ENCODE results near the gene FAM186B. TPM values are rescaled to one million over a fixed set of nuclear protein-coding genes. Genes with fewer than 3 reads are reported as not detected.
"Not testable (repeated sequence)": the region's sequence is repeated elsewhere in the genome, so short reads cannot be mapped to it uniquely, and the experiment has no call there.

Gene FAM186B
- total and polyA plus RNA-seq, 3 donors from 2014 or later = 54.9 to 178 (median 68.6) TPM

DNA sequence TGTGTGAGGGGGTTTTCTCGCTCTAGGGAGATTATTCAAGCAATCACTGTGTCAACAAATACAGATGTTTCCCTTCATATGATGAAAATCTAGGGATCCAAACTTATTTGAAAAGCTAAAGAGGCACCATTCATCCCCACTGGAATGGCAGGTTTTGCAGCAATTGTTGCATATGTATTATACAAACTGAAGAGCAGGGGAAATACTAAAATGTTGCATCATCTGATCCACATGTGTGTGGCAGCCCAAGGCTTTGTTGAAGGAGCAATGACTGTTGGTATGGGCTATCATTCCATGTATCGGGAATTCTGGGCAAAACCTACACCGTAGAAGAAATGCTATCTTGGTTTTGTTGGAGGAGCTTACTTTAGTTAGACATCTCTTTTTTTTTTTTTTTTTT, 13.8 kb upstream of the FAM186B start:
- intact Hi-C loops (cut with DNase I; ENCODE audit: low total_unique reads) = no loop called here
- WGBS, 2 donors = 96 to 98% methylated on average over 3 of the region's 3 CpGs
- no peak for DNase-seq

DNA sequence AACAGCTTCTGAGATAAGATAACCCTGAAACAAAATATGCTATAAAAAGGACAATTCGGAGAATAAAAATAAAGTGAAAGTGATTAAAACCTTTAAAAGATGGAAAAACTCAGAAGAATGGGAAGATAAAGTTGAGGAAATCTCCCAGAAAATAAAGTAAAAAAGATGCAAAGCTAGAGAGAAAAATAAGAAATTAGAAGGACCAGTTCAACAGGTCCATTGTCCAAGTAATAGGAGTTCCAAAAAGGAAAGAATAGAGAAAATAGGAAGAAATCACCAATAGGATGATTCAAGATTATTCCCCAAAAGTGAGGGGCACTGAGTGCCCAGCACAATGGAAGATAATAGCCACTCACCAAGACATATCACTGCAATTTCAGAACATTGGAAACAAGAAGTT, 13.1 kb upstream of the FAM186B start:
- DNase-seq = no peak
- Histone ChIP-seq H3K4me1 (peaks cover 11% of the 10 kb centered on the region), H3K9me3 (no peaks in the 10 kb centered on the region), H3K36me3 (ENCODE audit: low read depth, missing control alignments) (no peaks in the 10 kb centered on the region), H3K27ac (no peak overlapping the region), H3K27me3 (no peaks in the 10 kb centered on the region), H3K4me3 (no peak overlapping the region)
- intact Hi-C loops (cut with DNase I; ENCODE audit: low total_unique reads) = no loop called here
- WGBS, 2 donors = 41% methylated on average over 1 of the region's 1 CpG
- TF ChIP-seq, protein P1, sequence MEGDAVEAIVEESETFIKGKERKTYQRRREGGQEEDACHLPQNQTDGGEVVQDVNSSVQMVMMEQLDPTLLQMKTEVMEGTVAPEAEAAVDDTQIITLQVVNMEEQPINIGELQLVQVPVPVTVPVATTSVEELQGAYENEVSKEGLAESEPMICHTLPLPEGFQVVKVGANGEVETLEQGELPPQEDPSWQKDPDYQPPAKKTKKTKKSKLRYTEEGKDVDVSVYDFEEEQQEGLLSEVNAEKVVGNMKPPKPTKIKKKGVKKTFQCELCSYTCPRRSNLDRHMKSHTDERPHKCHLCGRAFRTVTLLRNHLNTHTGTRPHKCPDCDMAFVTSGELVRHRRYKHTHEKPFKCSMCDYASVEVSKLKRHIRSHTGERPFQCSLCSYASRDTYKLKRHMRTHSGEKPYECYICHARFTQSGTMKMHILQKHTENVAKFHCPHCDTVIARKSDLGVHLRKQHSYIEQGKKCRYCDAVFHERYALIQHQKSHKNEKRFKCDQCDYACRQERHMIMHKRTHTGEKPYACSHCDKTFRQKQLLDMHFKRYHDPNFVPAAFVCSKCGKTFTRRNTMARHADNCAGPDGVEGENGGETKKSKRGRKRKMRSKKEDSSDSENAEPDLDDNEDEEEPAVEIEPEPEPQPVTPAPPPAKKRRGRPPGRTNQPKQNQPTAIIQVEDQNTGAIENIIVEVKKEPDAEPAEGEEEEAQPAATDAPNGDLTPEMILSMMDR (IDR thresholded peaks at IDR 0.05) = no peak
- TF ChIP-seq POLR2A (IDR thresholded peaks at IDR 0.05) = no peak

More for the DNA sequence above, 13.8 kb upstream of the FAM186B start:
- Histone ChIP-seq H3K9me3 (no peaks in the 10 kb centered on the region), H3K36me3 (ENCODE audit: low read depth, missing control alignments) (no peaks in the 10 kb centered on the region), H3K27me3 (no peaks in the 10 kb centered on the region), H3K4me1 (peaks cover 11% of the 10 kb centered on the region), H3K4me3 (no peak overlapping the region), H3K27ac (no peak overlapping the region)
- TF ChIP-seq, protein P1 (IDR thresholded peaks at IDR 0.05) = no peak
- no peak for TF ChIP-seq POLR2A (IDR thresholded peaks at IDR 0.05)

DNA sequence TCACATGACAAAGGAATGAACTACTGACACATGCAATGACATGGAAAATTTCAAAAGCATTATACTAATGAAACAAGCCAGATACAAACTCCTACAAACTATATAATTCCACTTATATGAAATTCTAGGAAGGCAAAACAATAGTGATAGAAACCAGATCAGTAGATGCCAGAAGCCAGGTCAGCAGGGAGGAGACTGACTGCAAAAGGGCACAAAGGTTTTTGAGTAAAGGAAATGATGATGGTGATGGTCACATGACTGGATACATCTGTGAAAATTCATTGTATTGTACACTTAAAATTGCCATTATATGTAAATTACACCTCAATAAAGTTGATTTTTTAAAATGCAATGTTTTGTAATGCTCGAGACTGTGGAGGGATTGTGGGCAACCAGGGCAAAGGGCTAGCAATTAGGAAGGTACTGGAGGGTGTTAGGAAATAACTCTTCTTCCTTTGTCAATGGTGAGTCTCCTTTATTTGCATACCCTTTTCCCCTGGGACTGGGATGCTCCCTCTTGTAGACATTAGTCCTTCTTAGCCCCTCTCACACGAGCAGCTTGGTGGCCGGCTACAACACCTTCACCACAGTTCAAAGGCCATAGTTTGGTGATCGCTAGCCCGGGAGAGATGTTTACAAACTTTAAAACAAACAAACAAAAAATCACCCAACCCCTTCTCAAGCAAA, 11.2 kb upstream of the FAM186B start:
- no peaks in the 10 kb centered on the region for H3K9me3 ChIP-seq
- TF ChIP-seq, protein P1 (IDR thresholded peaks at IDR 0.05) = no peak
- TF ChIP-seq POLR2A (IDR thresholded peaks at IDR 0.05) = no peak

DNA sequence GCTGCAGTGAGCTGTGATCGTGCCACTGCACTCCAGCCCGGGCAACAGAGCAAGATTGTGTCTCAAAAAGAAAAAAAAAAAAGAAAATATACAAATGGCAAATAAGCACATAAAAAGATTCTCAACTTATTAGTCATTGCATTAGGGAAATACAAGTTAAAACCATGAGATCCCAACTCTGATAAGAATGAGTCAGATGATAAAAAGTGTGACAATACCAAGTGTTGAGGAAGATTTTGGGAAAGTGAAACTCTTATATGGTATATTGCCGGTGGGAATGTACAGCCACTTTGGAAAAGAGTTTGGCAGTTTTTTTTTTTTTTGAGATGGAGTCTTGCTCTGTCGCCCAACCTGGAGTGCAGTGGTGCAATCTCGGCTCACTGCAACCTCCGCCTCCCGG, 10.3 kb upstream of the FAM186B start:
- no peak for DNase-seq
- H3K4me1 ChIP-seq = no peaks in the 10 kb centered on the region
- H3K4me3 ChIP-seq = no peak overlapping the region
- no peaks in the 10 kb centered on the region for H3K27me3 ChIP-seq
- TF ChIP-seq POLR2A (IDR thresholded peaks at IDR 0.05) = no peak
- TF ChIP-seq, protein P1 (IDR thresholded peaks at IDR 0.05) = no peak
- H3K27ac ChIP-seq = no peak overlapping the region
- intact Hi-C loops (cut with DNase I; ENCODE audit: low total_unique reads) = no loop called here
- H3K9me3 ChIP-seq = no peaks in the 10 kb centered on the region
- 91 to 96% methylated on average over 7 of the region's 7 CpGs for WGBS, 2 donors
- no peaks in the 10 kb centered on the region for H3K36me3 ChIP-seq (ENCODE audit: low read depth, missing control alignments)

More for the DNA sequence above, 11.2 kb upstream of the FAM186B start:
- no peak for DNase-seq
- Histone ChIP-seq H3K27me3 (no peaks in the 10 kb centered on the region), H3K36me3 (ENCODE audit: low read depth, missing control alignments) (no peaks in the 10 kb centered on the region), H3K4me3 (no peak overlapping the region), H3K27ac (no peak overlapping the region), H3K4me1 (peaks cover 3% of the 10 kb centered on the region)
- intact Hi-C loops (cut with DNase I; ENCODE audit: low total_unique reads) = no loop called here
- 76 to 84% methylated on average over 5 of the region's 5 CpGs for WGBS, 2 donors

DNA sequence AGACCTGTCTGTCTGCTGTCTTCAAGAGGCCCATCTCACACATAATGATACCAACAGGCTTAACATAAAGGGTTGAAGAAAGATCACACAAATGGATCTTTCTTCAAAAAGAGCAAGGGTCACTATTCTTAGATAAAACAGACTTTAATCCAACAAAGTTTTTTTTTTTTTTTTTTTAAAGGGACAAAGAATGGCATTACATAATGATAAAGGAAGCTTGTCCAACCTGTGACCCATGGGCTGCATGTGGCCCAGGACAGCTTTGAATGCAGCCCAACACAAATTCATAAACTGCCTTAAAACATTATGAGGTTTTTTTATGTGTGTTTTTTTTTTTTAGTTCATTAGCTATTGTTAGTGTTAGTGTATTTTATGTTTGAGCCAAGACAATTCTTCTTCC, 6.8 kb upstream of the FAM186B start:
- intact Hi-C loops (cut with DNase I; ENCODE audit: low total_unique reads) = no loop called here
- H3K36me3 ChIP-seq (ENCODE audit: low read depth, missing control alignments) = no peaks in the 10 kb centered on the region
- H3K4me3 ChIP-seq = no peak overlapping the region
- no peaks in the 10 kb centered on the region for H3K9me3 ChIP-seq
- H3K27ac ChIP-seq = no peak overlapping the region
- DNase-seq = no peak
- H3K4me1 ChIP-seq = no peaks in the 10 kb centered on the region
- TF ChIP-seq, protein P1 (IDR thresholded peaks at IDR 0.05) = no peak
- no peak for TF ChIP-seq POLR2A (IDR thresholded peaks at IDR 0.05)
- no peaks in the 10 kb centered on the region for H3K27me3 ChIP-seq

DNA sequence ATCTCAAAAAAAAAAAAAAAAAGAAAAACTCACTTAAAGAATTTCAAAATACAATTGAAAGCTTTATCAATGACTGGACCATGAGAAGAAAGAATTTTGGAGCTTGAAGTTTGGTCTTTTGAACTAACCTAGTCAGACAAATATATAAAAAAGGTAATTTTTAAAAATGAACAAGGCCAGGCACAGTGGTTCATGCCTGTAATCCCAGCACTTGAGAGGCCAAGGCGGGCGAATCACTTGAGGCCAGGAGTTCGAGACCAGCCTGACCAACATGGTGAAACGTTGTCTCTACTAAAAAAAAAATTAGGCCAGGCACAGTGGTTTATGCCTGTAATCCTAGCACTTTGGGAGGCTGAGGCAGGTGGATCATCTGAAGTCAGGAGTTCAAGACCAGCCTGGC, 5.3 kb upstream of the FAM186B start:
- H3K4me1 ChIP-seq; DNase-seq; H3K9me3 ChIP-seq; H3K4me3 ChIP-seq; H3K36me3 ChIP-seq (ENCODE audit: low read depth, missing control alignments); H3K27me3 ChIP-seq; intact Hi-C loops (cut with DNase I; ENCODE audit: low total_unique reads); H3K27ac ChIP-seq: not testable (repeated sequence)
- 94 to 97% methylated on average over 4 of the region's 4 CpGs for WGBS, 2 donors
